Ectodermal cell (in vitro differentiated cells): Measurements from ENCODE around the gene PRR36.

Experiments used
- H3K27ac ChIP-seq: 2 replicates; pipeline ENCODE4 v1.7.0; 2013; ENCODE audit warnings: mild to moderate bottlenecking, low read depth, low read length; ENCODE audit not compliant: insufficient read depth, poor library complexity, severe bottlenecking
- H3K27me3 ChIP-seq: 2 replicates; pipeline ENCODE4 v1.7.0; 2013; ENCODE audit warnings: mild to moderate bottlenecking, low read length; ENCODE audit not compliant: insufficient read depth, control insufficient read depth, poor library complexity, severe bottlenecking
- H3K36me3 ChIP-seq: one replicate; pipeline ENCODE4 v1.7.0; 2013; ENCODE audit warnings: low read length; ENCODE audit not compliant: control insufficient read depth, insufficient read depth
- H3K4me1 ChIP-seq: one replicate; pipeline ENCODE4 v1.7.0; 2013; ENCODE audit warnings: low read length; ENCODE audit not compliant: control insufficient read depth, insufficient read depth
- H3K4me3 ChIP-seq: 2 replicates; pipeline ENCODE4 v1.7.0; 2013; ENCODE audit warnings: low read depth, low read length, control low read depth; ENCODE audit not compliant: insufficient read depth
- H3K9me3 ChIP-seq: 2 replicates; pipeline ENCODE4 v1.7.0; 2013; ENCODE audit warnings: mild to moderate bottlenecking, low read length, moderate library complexity; ENCODE audit not compliant: control insufficient read depth
- WGBS, 2 experiments: methylation state at CpG; one replicate each; pipeline ENCODE4 v1.1.7; 2013; ENCODE audit warnings: missing lambda C conversion rate in 2 of 2; 5-methylcytosine and 5-hydroxymethylcytosine counted together

The PRR36 gene

DNA sequence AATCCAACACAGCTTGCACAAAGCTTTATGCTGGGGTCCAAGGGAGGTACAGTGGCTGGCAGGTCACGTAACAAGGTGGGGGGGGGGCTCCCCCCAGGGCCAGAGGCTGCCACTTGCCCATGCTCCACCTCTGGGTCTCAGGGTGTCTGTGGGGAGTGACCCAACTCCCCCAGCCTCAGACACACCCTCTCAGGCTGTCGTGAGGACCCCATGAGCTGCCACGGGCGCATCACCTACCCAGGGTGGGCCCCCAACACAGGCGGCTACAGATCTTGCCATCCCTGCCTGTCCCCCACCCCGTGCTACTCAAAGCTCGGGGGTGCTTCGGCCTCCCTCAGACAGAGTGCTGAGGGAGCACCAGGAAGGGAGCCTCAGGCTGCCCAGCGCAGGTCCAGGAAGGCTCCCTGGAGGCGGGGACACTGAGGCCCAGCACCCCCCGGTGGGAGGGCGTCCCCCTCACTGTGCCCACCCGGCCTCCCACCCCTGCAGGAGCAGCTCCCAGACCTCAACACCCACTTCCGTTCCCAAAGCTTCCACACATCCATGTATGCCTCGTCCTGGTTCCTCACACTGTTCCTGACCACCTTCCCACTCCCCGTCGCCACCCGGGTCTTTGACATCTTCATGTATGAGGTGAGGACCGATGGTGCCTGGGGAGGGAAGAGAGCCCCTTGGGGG is 23.1 kb downstream of the PRR36 start:
- 88% methylated on average over 19 of the region's 19 CpGs for WGBS, 2 experiments
- Histone ChIP-seq H3K27me3 (peaks cover 16% of the 10 kb centered on the region), H3K9me3 (no peaks in the 10 kb centered on the region), H3K36me3 (no peaks in the 10 kb centered on the region), H3K27ac (no peak overlapping the region), H3K4me3 (no peak overlapping the region), H3K4me1 (no peaks in the 10 kb centered on the region)

DNA sequence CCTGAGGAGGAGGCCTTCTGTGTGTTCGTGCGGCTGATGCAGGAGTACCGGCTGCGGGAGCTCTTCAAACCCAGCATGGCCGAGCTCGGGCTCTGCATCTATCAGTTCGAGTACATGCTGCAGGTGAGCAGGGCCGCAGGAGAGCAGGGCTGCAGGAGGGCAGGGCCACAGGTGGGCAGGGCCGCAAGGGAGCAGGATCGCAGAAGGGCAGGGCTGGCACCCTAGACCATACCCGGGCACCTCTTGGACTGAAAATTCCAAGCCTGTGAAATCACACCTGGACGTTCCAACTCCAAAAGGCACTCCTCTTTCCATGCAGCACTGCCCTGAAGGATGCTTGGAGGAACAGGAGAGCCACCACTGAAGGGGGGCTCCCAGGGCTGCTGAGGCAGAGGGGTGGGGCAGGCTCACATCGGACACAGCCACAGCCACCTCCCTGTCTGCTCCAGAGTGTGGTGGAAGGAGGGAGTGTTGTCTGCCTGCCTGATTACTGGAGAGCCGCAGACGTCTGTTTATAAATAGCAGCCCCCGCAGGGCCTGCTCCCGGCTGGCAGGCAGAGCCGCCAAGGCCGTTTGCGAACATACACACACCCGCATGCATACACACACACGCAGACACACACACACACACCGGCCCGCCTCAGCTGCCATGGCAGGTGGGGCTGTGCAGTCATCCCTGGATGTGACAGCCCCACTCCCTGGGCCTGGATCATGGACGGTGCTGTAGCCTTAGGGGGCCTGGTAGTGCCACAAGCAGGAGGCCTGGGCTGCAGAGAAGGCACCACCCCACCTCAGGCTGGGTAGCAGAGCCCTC is 24.0 kb downstream of the PRR36 start:
- WGBS, 2 experiments, result 83 to 87% methylated on average over 25 of the region's 25 CpGs
- Histone ChIP-seq H3K36me3 (no peaks in the 10 kb centered on the region), H3K4me3 (no peak overlapping the region), H3K27ac (no peak overlapping the region), H3K9me3 (no peaks in the 10 kb centered on the region), H3K4me1 (no peaks in the 10 kb centered on the region), H3K27me3 (peaks cover 16% of the 10 kb centered on the region)

DNA sequence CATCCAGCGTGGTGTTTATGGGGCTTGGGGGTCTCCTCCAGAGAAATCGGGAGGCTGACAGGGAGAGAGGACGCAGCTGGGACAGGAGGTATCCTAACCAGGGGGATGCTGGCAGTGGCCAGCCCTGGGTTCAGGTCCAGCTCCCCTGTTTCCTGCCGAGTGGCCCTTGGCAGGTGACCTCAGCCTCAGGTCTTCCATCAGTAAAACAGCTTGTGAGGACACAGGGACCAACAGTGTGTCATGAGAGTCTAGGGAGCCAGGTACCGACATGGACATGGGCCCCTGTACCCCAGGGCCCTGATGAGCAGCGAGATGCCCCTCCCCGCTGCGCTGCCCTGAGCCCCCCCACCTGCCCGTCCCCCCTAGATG is 24.6 kb downstream of the PRR36 start:
- 92 to 93% methylated on average over 9 of the region's 9 CpGs for WGBS, 2 experiments
- Histone ChIP-seq H3K4me1 (no peaks in the 10 kb centered on the region), H3K9me3 (no peaks in the 10 kb centered on the region), H3K36me3 (no peaks in the 10 kb centered on the region), H3K27me3 (peaks cover 14% of the 10 kb centered on the region), H3K4me3 (no peak overlapping the region), H3K27ac (no peak overlapping the region)

DNA sequence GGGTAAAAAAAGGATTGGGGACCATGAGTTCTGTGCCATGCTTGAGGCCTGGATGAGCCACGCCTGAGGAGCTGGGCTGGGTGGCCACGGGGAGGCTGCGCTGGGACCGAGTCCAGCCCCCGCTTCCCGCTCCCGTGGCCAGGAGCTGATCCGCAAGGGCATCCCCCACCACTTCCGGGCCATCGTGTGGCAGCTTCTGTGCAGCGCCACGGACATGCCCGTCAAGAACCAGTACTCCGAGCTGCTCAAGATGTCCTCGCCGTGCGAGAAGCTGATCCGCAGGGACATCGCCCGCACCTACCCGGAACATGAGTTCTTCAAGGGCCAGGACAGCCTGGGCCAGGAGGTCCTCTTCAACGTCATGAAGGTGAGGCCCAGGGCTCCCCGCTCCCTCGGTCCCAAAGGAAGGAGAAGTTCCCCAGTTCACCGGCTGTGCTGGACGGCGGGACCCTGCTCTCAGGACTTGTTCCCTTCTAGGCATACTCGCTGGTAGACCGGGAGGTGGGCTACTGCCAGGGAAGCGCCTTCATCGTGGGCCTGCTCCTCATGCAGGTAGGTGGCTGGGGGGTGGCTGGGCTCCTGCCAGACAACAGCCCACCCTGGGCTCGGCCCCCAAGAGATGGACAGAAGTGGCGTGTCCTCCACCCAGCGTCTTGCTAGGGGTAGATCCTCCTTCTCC is 25.3 kb downstream of the PRR36 start:
- no peaks in the 10 kb centered on the region for H3K36me3 ChIP-seq
- H3K4me3 ChIP-seq, result no peak overlapping the region
- H3K27ac ChIP-seq, result no peak overlapping the region
- peaks cover 7% of the 10 kb centered on the region for H3K27me3 ChIP-seq
- H3K4me1 ChIP-seq, result no peaks in the 10 kb centered on the region
- 93 to 94% methylated on average over 34 of the region's 34 CpGs for WGBS, 2 experiments
- H3K9me3 ChIP-seq, result no peaks in the 10 kb centered on the region

- WGBS, 2 experiments, result 94% methylated on average over 23 of the region's 23 CpGs
- H3K27me3 ChIP-seq, result no peaks in the 10 kb centered on the region
- no peaks in the 10 kb centered on the region for H3K36me3 ChIP-seq
- H3K9me3 ChIP-seq, result no peaks in the 10 kb centered on the region
- no peak overlapping the region for H3K4me3 ChIP-seq
- H3K27ac ChIP-seq, result no peak overlapping the region
- no peaks in the 10 kb centered on the region for H3K4me1 ChIP-seq
Observed at GRCh38 chr19:7847664-7848063, 26.5 kb downstream of the PRR36 start.

- 91 to 92% methylated on average over 19 of the region's 19 CpGs for WGBS, 2 experiments
- H3K36me3 ChIP-seq, result no peaks in the 10 kb centered on the region
- no peak overlapping the region for H3K4me3 ChIP-seq
- H3K9me3 ChIP-seq, result no peaks in the 10 kb centered on the region
- H3K4me1 ChIP-seq, result no peaks in the 10 kb centered on the region
- H3K27ac ChIP-seq, result no peak overlapping the region
- no peaks in the 10 kb centered on the region for H3K27me3 ChIP-seq
Observed at GRCh38 chr19:7846155-7846646, 28.0 kb downstream of the PRR36 start.

DNA sequence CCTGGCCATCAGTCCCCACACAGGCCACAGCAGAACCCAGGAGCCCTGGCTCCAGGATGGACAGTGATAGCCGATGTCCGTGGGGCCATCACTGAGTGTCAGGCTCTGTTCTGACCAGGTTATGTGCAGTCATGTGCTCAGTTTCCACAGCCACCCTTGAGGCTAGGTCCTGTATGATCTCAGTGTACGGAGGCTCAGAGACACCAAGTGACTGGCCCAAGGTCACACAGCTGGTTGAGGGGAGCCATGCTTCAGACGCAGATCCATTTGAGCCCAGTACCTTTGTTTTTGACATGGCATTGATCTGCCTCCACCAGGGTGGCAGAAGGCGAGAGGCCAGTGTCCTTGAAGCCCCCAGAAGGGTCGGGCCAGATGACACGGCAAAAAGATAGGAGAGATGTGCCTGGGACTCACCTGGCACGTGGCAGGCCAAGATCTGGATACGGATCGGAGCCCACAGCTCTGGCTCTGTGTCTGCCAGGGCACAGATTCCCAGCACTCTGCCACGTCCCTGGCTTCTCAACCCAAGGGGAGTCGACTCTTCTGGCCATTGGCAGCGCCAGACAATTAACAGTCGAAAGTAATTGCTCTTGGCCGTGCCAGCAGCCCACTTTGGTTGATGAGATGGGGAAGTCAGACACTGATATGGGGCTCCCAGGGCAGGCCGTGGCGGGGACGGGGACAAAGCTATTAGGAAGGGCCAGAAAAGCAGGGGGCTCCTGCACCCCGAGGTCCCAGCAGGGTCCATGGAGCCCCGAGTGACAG is 28.6 kb downstream of the PRR36 start:
- H3K27me3 ChIP-seq, result no peaks in the 10 kb centered on the region
- H3K36me3 ChIP-seq, result no peaks in the 10 kb centered on the region
- no peaks in the 10 kb centered on the region for H3K4me1 ChIP-seq
- WGBS, 2 experiments, result 92% methylated on average over 20 of the region's 20 CpGs
- no peak overlapping the region for H3K4me3 ChIP-seq
- no peak overlapping the region for H3K27ac ChIP-seq
- H3K9me3 ChIP-seq, result no peaks in the 10 kb centered on the region

- Histone ChIP-seq H3K36me3 (no peaks in the 10 kb centered on the region), H3K9me3 (no peaks in the 10 kb centered on the region), H3K27me3 (no peaks in the 10 kb centered on the region), H3K4me3 (no peak overlapping the region), H3K4me1 (no peaks in the 10 kb centered on the region), H3K27ac (no peak overlapping the region)
- 80 to 85% methylated on average over 10 of the region's 10 CpGs for WGBS, 2 experiments
Observed at GRCh38 chr19:7844951-7845350, 29.2 kb downstream of the PRR36 start.

DNA sequence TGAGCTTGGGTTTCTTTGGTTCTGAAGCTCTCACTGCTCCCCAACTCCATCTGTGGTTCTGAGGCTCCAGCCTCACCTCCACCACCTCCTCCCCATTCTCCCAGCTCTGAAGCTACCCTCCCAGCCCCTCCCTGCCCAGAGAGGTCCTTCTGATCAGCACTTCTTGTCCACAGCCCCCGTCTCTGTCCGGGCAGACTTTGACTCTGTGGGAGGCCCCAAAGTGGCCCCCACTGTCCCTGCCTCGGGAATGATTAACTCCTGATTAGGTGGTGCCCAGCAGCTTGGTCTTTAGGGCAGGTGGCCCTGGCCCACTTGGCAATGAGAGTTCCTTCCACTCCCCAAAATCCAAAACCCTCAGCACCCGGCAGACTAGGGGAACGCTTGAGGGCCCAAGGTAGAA is 29.8 kb downstream of the PRR36 start:
- Histone ChIP-seq H3K4me1 (no peaks in the 10 kb centered on the region), H3K9me3 (no peaks in the 10 kb centered on the region), H3K27me3 (no peaks in the 10 kb centered on the region), H3K36me3 (no peaks in the 10 kb centered on the region), H3K27ac (no peak overlapping the region), H3K4me3 (no peak overlapping the region)
- WGBS, 2 experiments, result 81 to 85% methylated on average over 5 of the region's 5 CpGs
